Activated naive CD4-positive, alpha-beta T cell treated with anti-CD3 and anti-CD28 coated beads, Interleukin-2, amount 50 U/mL, for 24 hours (primary cell): Measurements from ENCODE around the gene C14orf119.

Experiments
- H3K27ac Mint-ChIP-seq: one replicate; pipeline ENCODE4 v1.8.0; 2021; ENCODE audit warnings: mild to moderate bottlenecking, mixed read lengths
- H3K27me3 Mint-ChIP-seq: one replicate; pipeline ENCODE4 v1.8.0; 2021; ENCODE audit warnings: mixed read lengths
- H3K36me3 Mint-ChIP-seq: one replicate; pipeline ENCODE4 v1.8.0; 2021; ENCODE audit warnings: mixed read lengths
- H3K4me1 Mint-ChIP-seq: one replicate; pipeline ENCODE4 v1.8.0; 2021; ENCODE audit warnings: mixed read lengths
- H3K4me3 Mint-ChIP-seq: one replicate; pipeline ENCODE4 v1.8.0; 2021; ENCODE audit warnings: mild to moderate bottlenecking, mixed read lengths
- H3K9me3 Mint-ChIP-seq: one replicate; pipeline ENCODE4 v1.8.0; 2021; ENCODE audit warnings: mixed read lengths

Gene C14orf119

DNA sequence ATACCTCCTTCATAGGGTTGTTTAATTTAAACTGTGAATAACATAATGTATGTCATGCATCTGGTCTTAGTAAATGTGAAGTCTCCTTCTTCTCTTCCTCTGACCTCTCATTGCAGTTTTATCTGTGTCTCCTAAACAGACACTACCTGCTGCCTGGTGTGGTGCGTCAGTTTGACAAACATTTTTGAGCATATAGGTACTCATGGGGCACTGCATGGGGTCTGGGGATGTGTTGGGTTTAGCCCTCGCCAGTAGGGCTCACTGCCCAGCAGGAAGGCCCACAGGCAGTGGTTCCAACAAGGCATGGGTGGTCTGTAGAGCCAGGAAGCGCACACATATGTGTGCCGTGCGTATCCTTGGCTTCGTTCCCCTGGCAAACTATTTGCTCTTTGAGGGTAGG, 26.8 kb downstream of the C14orf119 start:
- H3K9me3 Mint-ChIP-seq: no peaks in the 10 kb centered on the region
- no peaks in the 10 kb centered on the region for H3K36me3 Mint-ChIP-seq
- H3K4me1 Mint-ChIP-seq: peaks cover 48% of the 10 kb centered on the region
- H3K27me3 Mint-ChIP-seq: no peaks in the 10 kb centered on the region
- H3K4me3 Mint-ChIP-seq: no peak overlapping the region
- peak overlapping the region; percentile 46 for H3K27ac Mint-ChIP-seq

DNA sequence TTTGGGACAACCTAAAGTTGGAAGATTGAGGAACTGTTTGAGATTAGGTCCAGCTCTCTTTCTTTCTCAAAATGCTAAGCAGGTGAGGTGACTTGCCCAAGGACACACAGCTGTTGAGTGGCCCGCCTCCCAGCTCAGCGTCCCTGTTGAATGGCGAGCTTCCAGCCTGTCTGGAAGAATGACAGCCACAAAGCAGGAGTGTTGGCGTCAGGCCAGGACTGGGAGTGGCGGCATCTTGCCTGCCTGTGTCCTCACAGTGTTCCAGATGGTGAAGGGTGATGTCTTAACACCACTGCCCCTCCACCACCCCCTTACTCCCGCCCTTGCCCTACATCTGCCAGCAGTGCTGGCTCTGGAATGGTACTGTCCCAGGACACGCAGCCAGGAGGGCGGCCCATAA, 28.1 kb downstream of the C14orf119 start:
- H3K27me3 Mint-ChIP-seq: no peaks in the 10 kb centered on the region
- H3K36me3 Mint-ChIP-seq: no peaks in the 10 kb centered on the region
- H3K9me3 Mint-ChIP-seq: no peaks in the 10 kb centered on the region
- H3K4me3 Mint-ChIP-seq: no peak overlapping the region
- H3K4me1 Mint-ChIP-seq: peaks cover 38% of the 10 kb centered on the region
- no peak overlapping the region for H3K27ac Mint-ChIP-seq

DNA sequence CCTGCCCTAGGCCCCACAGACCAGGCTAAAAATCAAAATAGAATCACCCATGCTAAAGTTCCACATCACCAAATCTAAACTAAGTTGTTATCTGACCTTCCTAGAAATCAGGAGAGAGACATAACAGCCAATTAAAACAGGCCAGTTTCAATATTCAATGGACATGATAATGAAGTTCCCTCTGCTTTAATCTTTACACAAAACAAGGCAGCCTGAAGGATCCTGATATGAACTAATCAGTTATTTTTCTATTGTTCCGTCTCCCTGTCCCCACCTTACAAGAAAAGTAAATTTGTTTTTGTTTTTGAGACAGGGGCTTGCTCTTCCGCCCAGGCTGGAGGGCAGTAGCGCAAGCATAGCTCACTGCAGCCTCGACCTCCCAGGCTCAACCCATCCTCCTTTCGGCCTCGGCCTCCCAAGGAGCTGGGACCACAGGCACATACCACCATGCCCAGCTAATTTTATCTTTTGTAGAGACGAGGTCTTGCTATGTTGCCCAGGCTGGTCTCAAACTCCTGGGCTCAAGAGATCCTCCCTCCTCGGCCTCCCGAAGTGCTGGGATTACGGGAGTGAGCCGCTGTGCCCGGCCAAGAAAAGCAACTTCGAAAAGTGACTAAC, 29.1 kb downstream of the C14orf119 start:
- no peaks in the 10 kb centered on the region for H3K9me3 Mint-ChIP-seq
- peak overlapping the region; percentile 75 for H3K27ac Mint-ChIP-seq
- no peak overlapping the region for H3K4me3 Mint-ChIP-seq
- H3K27me3 Mint-ChIP-seq: no peaks in the 10 kb centered on the region
- H3K4me1 Mint-ChIP-seq: peaks cover 28% of the 10 kb centered on the region
- H3K36me3 Mint-ChIP-seq: peaks cover 2% of the 10 kb centered on the region

DNA sequence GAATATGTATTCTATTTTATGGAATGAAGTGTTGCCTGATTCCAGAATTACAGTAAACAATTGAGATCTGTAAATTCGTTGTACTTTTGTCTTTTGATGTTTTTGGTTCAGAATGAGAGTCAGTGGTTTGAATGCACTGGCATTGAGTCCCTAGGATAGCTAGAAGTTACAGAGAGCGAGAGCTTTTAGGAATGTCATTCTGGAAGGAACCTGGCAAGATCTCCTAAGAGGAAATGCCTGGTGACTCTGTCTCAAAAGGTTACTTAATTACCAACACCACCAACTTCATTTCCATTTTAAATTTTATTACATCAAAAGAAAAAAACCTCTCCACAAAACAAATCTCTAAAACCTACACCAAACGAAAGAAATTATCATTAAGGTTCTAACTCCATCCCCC, 29.7 kb downstream of the C14orf119 start:
- no peaks in the 10 kb centered on the region for H3K27me3 Mint-ChIP-seq
- no peak overlapping the region for H3K4me3 Mint-ChIP-seq
- no peaks in the 10 kb centered on the region for H3K9me3 Mint-ChIP-seq
- H3K36me3 Mint-ChIP-seq: peaks cover 2% of the 10 kb centered on the region
- no peak overlapping the region for H3K27ac Mint-ChIP-seq
- H3K4me1 Mint-ChIP-seq: peaks cover 22% of the 10 kb centered on the region

DNA sequence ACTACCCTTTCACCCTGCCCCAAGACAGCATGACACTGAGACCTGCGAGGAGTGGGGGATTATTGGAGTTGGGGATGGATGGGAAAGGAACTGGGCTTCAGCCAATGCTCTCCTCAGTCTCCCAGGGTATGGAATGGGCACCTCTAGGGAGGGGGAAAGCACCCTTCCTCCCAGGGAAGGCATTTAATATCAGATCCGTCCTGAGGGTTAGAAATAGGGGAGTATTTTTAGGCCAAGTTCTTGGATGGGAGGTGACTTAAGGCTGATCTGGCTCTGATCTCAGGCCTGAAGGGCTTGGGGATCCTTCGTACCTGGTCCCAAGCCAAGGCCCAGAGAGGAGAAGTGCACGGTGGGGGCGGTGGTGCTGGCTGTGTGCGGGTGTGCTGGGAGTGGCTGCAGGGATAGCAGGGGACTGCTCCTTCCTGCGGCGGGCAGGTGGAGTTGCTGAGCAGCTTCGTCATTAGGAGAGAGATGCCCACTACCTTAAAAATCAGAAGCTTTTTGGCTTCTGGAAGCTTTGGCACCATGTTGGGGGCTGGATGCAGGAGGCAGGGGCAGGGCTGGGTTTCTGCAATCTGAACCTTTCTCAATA, 30.7 kb downstream of the C14orf119 start:
- H3K9me3 Mint-ChIP-seq: no peaks in the 10 kb centered on the region
- H3K4me3 Mint-ChIP-seq: no peak overlapping the region
- peak overlapping the region; percentile 57 for H3K27ac Mint-ChIP-seq
- H3K36me3 Mint-ChIP-seq: peaks cover 2% of the 10 kb centered on the region
- H3K27me3 Mint-ChIP-seq: no peaks in the 10 kb centered on the region
- peaks cover 12% of the 10 kb centered on the region for H3K4me1 Mint-ChIP-seq

DNA sequence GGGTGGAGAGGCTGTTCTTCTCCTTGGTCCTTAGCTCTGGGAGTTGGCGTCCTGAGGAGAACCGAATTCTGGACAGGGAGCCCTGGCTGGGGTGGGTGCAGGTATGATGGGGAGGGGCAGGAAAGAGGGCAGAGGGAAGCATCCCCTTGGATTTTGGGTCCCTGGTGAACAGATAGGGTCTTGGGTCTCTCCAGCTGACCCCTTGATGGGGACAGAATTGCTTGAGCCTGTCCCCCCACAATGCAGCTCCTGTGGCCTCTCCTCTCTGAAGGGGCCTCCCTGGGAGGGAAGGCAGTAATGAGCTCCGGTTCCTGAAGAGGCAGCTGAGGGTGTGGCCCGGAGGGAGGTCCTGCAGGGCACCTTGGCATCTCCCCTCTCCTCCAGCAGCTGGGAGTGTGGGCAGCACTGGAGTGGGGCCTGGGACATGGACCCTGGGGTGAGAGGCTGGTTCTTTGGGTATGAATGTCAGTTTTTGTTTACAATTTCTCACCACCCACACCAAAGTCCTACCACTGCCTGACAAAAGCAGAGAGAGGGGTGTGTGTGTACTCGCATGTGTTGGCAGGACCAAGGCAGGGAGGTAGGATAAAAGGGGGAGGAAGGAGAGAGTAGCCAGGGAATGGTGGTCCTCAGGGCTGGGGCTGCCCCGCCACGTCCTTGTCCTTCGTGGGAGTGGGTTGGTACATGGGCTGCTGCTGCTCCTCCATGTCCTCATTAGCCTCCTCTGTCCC, 31.4 kb downstream of the C14orf119 start:
- Mint-ChIP-seq H3K4me1 (peaks cover 5% of the 10 kb centered on the region), H3K27me3 (no peaks in the 10 kb centered on the region), H3K36me3 (peaks cover 2% of the 10 kb centered on the region), H3K9me3 (no peaks in the 10 kb centered on the region), H3K4me3 (no peak overlapping the region), H3K27ac (no peak overlapping the region)

DNA sequence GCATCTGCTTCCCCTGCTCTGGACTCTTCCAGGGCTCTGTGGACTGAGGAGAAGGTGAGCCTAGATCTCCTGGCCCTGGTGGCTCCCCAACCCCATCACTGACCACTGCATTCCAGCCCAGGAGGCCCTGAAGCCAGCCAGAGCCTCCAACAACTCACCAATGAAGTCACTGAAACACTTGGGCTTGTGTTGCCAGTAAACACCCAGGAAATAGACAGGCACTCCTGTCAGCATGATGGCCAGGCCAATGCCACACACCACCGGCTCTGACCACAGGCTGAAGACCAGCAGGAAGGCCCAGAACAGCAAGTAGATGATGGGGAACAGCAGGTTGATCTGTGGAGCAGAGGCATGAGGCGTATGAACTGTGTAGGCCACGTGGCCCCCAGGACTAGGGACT, 32.6 kb downstream of the C14orf119 start:
- Mint-ChIP-seq H3K27me3 (no peaks in the 10 kb centered on the region), H3K9me3 (no peaks in the 10 kb centered on the region), H3K4me3 (no peak overlapping the region), H3K27ac (no peak overlapping the region), H3K4me1 (no peaks in the 10 kb centered on the region), H3K36me3 (peaks cover 2% of the 10 kb centered on the region)

DNA sequence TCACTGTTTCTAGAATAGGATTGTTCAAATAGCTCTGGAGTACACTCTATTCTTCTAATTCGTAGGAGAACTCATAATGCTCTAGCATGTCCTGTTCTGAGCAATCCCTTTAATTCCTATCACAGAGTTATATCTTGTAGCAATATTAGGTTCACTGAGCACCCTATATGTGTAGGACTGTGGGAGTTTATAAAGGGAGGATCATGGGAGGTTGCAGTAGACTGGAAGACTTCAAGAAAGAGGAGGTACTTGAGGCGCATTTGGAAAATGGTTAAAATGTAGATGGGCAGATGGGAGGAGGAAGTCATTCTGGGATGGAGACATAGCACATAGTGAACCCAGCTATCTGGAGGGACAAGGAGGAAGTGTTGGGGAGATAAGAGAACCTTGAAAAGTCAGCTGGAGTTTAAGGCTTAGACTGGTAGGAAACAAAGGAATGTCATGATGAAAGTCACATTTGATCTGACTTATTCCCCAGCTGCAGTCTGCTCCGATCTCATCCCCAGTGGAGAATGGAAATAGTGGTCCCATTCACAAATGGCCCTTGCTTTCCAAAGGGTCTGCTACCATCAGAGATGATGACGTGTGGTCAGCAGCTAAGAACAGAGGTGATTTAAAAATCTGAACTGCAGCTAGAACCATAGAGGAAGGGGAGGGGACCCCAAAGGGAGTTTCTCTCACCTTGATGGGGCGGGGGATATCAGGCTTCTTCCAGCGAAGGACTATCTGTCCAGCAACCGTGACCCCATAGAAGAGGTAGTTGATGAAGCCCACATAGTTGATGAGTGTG, 33.9 kb downstream of the C14orf119 start:
- no peak overlapping the region for H3K4me3 Mint-ChIP-seq

DNA sequence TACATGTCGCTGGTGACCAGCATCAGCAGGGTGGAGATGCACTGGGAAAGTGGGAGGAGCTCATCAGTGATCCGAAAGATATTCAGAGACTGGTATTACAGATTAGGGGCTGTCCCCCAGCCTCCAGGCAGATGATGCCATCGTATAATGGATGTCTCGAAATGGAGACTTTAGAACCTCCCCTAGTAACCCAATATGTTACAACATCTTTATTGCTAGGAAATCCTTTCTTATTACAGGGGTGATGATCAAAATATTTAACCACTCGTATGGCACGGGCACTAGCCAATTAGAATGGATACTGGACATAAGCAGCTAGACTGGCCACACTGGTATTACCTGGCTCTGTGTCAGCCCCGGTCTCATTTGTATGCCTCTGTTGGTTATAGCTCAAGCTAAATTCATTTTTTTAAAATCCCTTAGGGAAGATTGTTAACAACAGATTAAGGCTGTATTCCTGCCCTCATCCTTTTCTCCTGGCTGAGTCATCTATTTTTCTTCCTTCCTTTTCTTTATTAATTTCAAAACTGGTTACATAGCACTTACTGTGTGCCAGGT, 34.5 kb downstream of the C14orf119 start:
- peaks cover 2% of the 10 kb centered on the region for H3K36me3 Mint-ChIP-seq
- H3K27me3 Mint-ChIP-seq: no peaks in the 10 kb centered on the region
- H3K4me3 Mint-ChIP-seq: no peak overlapping the region
- H3K9me3 Mint-ChIP-seq: no peaks in the 10 kb centered on the region
- no peaks in the 10 kb centered on the region for H3K4me1 Mint-ChIP-seq
- no peak overlapping the region for H3K27ac Mint-ChIP-seq

More for the DNA sequence above, 33.9 kb downstream of the C14orf119 start:
- H3K36me3 Mint-ChIP-seq: peaks cover 2% of the 10 kb centered on the region
- H3K27ac Mint-ChIP-seq: peak overlapping the region; percentile 5
- H3K27me3 Mint-ChIP-seq: no peaks in the 10 kb centered on the region
- no peaks in the 10 kb centered on the region for H3K9me3 Mint-ChIP-seq
- H3K4me1 Mint-ChIP-seq: no peaks in the 10 kb centered on the region

DNA sequence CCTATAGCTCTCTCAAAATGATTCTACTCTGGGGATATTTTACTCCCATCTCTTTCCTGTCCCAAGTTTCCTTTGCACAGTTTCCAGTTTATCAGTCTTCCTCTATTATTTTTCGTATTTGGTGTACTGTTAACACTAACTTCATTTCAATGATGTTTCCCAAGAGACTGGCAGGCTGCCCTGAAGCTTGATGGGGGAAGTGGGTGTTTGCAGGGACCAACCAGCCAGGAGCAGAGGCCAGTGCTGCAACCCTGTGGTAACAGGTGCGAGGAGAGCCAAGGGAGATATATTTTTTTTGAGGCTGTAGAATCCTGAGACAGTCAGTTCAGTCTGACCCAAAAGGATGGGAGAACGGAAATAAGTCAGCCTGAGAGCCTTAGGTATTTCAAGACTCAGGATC, 35.6 kb downstream of the C14orf119 start:
- Mint-ChIP-seq H3K4me3 (no peak overlapping the region), H3K9me3 (no peaks in the 10 kb centered on the region), H3K27me3 (no peaks in the 10 kb centered on the region), H3K4me1 (no peaks in the 10 kb centered on the region), H3K36me3 (peaks cover 2% of the 10 kb centered on the region), H3K27ac (no peak overlapping the region)

DNA sequence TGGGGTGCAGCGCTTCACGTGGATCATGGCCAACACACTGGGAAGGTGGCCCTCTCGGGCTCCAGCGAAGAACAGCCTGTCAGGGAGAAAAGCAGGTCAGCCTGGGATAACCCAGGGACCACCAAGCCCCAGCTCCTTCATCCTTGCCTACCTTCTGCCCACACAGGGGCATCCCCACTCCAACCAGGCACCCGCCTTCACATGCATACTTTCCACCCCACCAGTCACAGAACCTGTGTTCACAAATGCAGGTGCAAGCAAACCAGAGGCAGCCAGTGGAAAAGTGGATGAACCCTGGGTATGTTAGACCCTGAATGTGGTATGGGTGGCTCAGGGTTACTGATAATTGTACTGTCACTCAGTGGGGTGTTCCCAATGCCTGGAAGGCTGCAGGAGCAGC, 36.2 kb downstream of the C14orf119 start:
- H3K36me3 Mint-ChIP-seq: peaks cover 2% of the 10 kb centered on the region

DNA sequence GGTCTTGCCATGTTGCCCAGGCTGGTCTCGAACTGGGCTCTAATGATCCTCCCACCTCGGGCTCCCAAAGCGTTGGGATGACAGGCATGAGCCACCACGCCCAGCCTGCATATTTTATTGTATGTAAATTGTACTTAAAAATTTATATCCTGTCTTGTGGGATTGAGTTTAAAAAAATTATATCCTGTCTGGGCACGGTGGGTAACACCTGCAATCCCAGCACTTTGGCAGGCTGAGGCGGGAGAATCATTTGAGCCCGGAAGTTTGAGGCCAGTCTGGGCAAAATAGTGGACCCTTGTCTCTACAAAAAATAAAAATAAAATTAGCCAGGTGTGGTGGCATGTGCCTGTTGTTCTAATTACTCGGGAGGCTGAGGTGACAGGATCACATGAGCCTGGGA, 37.7 kb downstream of the C14orf119 start:
- Mint-ChIP-seq H3K4me3 (no peak overlapping the region), H3K4me1 (no peaks in the 10 kb centered on the region), H3K27me3 (no peaks in the 10 kb centered on the region), H3K36me3 (peaks cover 2% of the 10 kb centered on the region), H3K9me3 (no peaks in the 10 kb centered on the region), H3K27ac (no peak overlapping the region)

More for the DNA sequence above, 36.2 kb downstream of the C14orf119 start:
- H3K9me3 Mint-ChIP-seq: no peaks in the 10 kb centered on the region
- H3K27me3 Mint-ChIP-seq: no peaks in the 10 kb centered on the region
- H3K27ac Mint-ChIP-seq: no peak overlapping the region
- H3K4me1 Mint-ChIP-seq: no peaks in the 10 kb centered on the region
- H3K4me3 Mint-ChIP-seq: no peak overlapping the region

DNA sequence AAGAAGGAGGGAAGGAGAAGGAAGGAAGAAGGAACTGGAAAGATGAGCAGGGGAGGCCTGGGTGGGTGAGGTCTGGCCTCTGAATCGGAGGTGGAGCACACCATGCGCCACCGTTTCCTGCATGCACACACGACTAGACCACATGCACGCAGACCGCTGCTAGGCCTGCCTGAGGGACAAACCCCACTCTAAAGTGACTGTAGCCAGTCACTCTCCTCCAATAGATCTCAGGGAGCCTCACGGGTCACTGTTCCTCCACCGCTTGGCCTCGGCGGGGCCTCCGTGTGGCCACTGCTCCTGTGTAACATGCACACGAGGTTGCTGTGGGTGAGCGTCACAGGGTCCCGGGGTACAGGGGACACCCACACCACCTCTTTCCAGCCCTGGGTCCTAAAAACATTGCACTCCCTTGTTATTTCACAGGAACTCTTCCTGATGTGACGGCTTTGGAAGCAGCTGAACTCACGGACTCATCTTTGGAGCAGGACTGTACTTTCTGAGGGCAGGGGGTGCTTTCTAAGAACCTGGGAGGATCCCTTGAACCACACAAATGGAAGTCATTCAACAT, 41.3 kb downstream of the C14orf119 start:
- no peaks in the 10 kb centered on the region for H3K27me3 Mint-ChIP-seq
- H3K9me3 Mint-ChIP-seq: no peaks in the 10 kb centered on the region
- H3K4me3 Mint-ChIP-seq: no peak overlapping the region
- no peaks in the 10 kb centered on the region for H3K36me3 Mint-ChIP-seq
- H3K4me1 Mint-ChIP-seq: no peaks in the 10 kb centered on the region
- H3K27ac Mint-ChIP-seq: no peak overlapping the region

DNA sequence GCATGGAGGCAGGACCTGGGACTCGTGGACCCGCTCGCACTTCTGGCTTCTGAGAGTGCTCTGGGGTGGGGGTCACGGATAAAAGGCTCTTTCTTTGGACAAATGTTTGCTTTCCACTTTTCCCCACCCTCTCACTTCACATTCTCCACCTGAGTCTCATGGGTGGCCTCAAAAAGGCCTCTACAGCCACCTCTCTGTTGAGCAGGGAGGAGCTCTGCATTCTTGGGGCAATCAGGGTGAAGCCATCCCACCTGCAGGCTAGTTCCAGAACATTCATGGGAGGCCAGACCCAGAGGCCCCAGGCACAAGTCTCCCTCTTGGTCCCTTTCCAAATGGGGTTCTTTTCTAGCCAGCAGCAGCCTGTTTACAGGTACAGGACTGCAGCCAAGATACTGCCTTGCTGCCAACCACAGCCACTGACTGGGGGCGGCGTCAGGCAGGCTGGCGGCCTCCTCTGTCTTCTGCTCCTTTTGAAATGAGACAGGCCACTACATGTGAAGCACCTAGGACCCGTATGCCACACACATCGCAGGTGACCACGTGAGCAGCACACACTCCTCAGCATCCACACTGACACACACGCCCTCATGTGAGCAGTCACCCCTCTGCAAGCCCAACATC, 42.0 kb downstream of the C14orf119 start:
- no peak overlapping the region for H3K4me3 Mint-ChIP-seq
- H3K27ac Mint-ChIP-seq: no peak overlapping the region
- no peaks in the 10 kb centered on the region for H3K9me3 Mint-ChIP-seq
- no peaks in the 10 kb centered on the region for H3K27me3 Mint-ChIP-seq
- H3K36me3 Mint-ChIP-seq: no peaks in the 10 kb centered on the region
- H3K4me1 Mint-ChIP-seq: no peaks in the 10 kb centered on the region
